Liver (tissue), 9 donors: ENCODE results near the gene KLHL14. TPM values are rescaled to one million over a fixed set of nuclear protein-coding genes. Genes with fewer than 3 reads are reported as not detected.

ENCODE experiments used
- DNase-seq: peaks from one replicate; pipeline ENCODE4 v3.0.0-alpha.2; 2017; ENCODE audit warnings: low spot score
- H3K27ac ChIP-seq, 2 donors: one replicate each; pipeline ENCODE4 v1.7.0; 2013; ENCODE audit warnings: inconsistent platforms in 2 of 2, low read length in 2 of 2, control low read depth in 1 of 2, low read depth in 1 of 2, mild to moderate bottlenecking in 1 of 2
- H3K27me3 ChIP-seq, 4 donors: one replicate each; pipeline versions ENCODE4 v1.6.1 to v1.7.0; 2013; ENCODE audit warnings: low read length in 3 of 4, inconsistent platforms in 1 of 4, mild to moderate bottlenecking in 1 of 4, moderate library complexity in 1 of 4; ENCODE audit not compliant: control insufficient read depth in 4 of 4, insufficient read depth in 4 of 4
- H3K36me3 ChIP-seq, 4 donors: one replicate each; pipeline versions ENCODE4 v1.6.1 to v1.7.0; 2013; ENCODE audit warnings: low read length in 3 of 4, mild to moderate bottlenecking in 3 of 4, low read depth in 1 of 4, moderate library complexity in 1 of 4; ENCODE audit not compliant: control insufficient read depth in 4 of 4, insufficient read depth in 3 of 4
- H3K4me1 ChIP-seq, 4 donors: one replicate each; pipeline versions ENCODE4 v1.6.1 to v1.7.0; 2013; ENCODE audit warnings: low read length in 3 of 4, mild to moderate bottlenecking in 3 of 4, moderate library complexity in 1 of 4; ENCODE audit not compliant: control insufficient read depth in 4 of 4, insufficient read depth in 4 of 4
- H3K4me3 ChIP-seq, 3 donors: one replicate each; pipeline versions ENCODE4 v1.6.1 to v1.7.0; 2013; ENCODE audit warnings: low read length in 3 of 3, control low read depth in 1 of 3, low read depth in 1 of 3, mild to moderate bottlenecking in 1 of 3
- H3K9ac ChIP-seq, 2 donors: one replicate each; pipeline ENCODE4 v1.7.0; 2013; ENCODE audit warnings: low read length in 2 of 2, mild to moderate bottlenecking in 2 of 2, moderate library complexity in 2 of 2, control low read depth in 1 of 2, low read depth in 1 of 2
- H3K9me3 ChIP-seq, 4 donors: one replicate each; pipeline versions ENCODE4 v1.6.1 to v1.7.0; 2013; ENCODE audit warnings: low read length in 3 of 4; ENCODE audit not compliant: control insufficient read depth in 4 of 4
- FOXA1 ChIP-seq: IDR thresholded peaks from 2 replicates; pipeline ENCODE4 v1.6.1; 2016; ENCODE audit warnings: antibody characterized with exemption
- FOXA2 ChIP-seq: IDR thresholded peaks from 2 replicates; pipeline ENCODE4 v1.6.1; 2016; ENCODE audit warnings: antibody characterized with exemption
- GABPA ChIP-seq, 2 donors: IDR thresholded peaks in 1 of 2; conservative IDR thresholded peaks in 1 of 2; 2 replicates each; pipeline ENCODE4 v1.6.1; 2016; ENCODE audit warnings: antibody characterized with exemption in 2 of 2, mild to moderate bottlenecking in 1 of 2, moderate library complexity in 1 of 2
- HNF4A ChIP-seq, 2 donors: conservative IDR thresholded peaks; 2 replicates each; pipeline ENCODE4 v1.6.1; 2016; ENCODE audit warnings: antibody characterized with exemption in 2 of 2, mild to moderate bottlenecking in 2 of 2
- HNF4G ChIP-seq: IDR thresholded peaks from 2 replicates; pipeline ENCODE4 v1.6.1; 2016; ENCODE audit warnings: antibody characterized with exemption
- JUND ChIP-seq, 2 donors: IDR thresholded peaks; 2 replicates each; pipeline ENCODE4 v1.6.1; 2016; ENCODE audit warnings: antibody characterized with exemption in 2 of 2
- NR2F2 ChIP-seq: IDR thresholded peaks from 2 replicates; pipeline ENCODE4 v1.6.1; 2016; ENCODE audit warnings: antibody characterized with exemption
- RAD21 ChIP-seq, 2 donors: IDR thresholded peaks; 2 replicates each; pipeline ENCODE4 v1.6.1; 2016; ENCODE audit warnings: antibody characterized with exemption in 2 of 2, mild to moderate bottlenecking in 2 of 2
- RXRA ChIP-seq, 2 donors: IDR thresholded peaks; 2 replicates each; pipeline ENCODE4 v1.6.1; 2017 to 2018; ENCODE audit warnings: antibody characterized with exemption in 2 of 2, mild to moderate bottlenecking in 1 of 2
- SP1 ChIP-seq: IDR thresholded peaks from 2 replicates; pipeline ENCODE4 v1.6.1; 2018; ENCODE audit warnings: antibody characterized with exemption, mild to moderate bottlenecking
- TAF1 ChIP-seq: conservative IDR thresholded peaks from 2 replicates; pipeline ENCODE4 v1.6.1; 2016; ENCODE audit warnings: antibody characterized with exemption, mild to moderate bottlenecking
- YY1 ChIP-seq: IDR thresholded peaks from 2 replicates; pipeline ENCODE4 v1.6.1; 2016; ENCODE audit warnings: antibody characterized with exemption, mild to moderate bottlenecking
- WGBS: extraction: QIAGEN DNeasy Blood & Tissue Kit; methylation state at CpG from one replicate; pipeline ENCODE4 v1.1.7; 2013; 5-methylcytosine and 5-hydroxymethylcytosine counted together
- polyA plus RNA-seq, 2 donors: library from polyadenylated mRNA; stranded (reverse) in 1 of 2; unstranded in 1 of 2; fragments of 200-250 nt in 1 of 2; fragments of >200 nt in 1 of 2; fragmentation: Nextera tagmentation in 1 of 2; extraction: Ambion mirVana in 1 of 2; gene quantifications; one replicate each; pipeline versions ENCODE4 v1.2.1 to v1.2.3, GENCODE V29; 2013 to 2015
- total RNA-seq, 2 donors: library from RNA; depleted of rRNA; stranded (reverse); fragments of >200 nt; gene quantifications; one replicate each; pipeline ENCODE4 v1.2.3, GENCODE V29; 2014
- TF ChIP-seq, protein P1 (sequence below): IDR thresholded peaks from 2 replicates; pipeline ENCODE4 v1.6.1; 2016; ENCODE audit warnings: antibody characterized with exemption
- TF ChIP-seq, protein P2 (sequence below): IDR thresholded peaks from 2 replicates; pipeline ENCODE4 v1.6.1; 2016; ENCODE audit warnings: antibody characterized with exemption, mild to moderate bottlenecking
- TF ChIP-seq, protein P3 (sequence below): fragments of 150-350 bp; IDR thresholded peaks from 2 replicates; pipeline ENCODE4 v1.5.1; 2017; ENCODE audit warnings: improper control_type of control experiment, low read depth, low read length; ENCODE audit not compliant: missing input control
- TF ChIP-seq, protein P4 (sequence below): IDR thresholded peaks from 2 replicates; pipeline ENCODE4 v1.6.1; 2016; ENCODE audit warnings: antibody characterized with exemption
- donor health status: healthy.
- donor health status: healthy.
- donor health status: healthy.
- donor health status: healthy.
- donor health status: healthy.

The KLHL14 gene
- total and polyA plus RNA-seq, 4 donors = 0.02 to 1.1 (median 0.15) TPM

DNA sequence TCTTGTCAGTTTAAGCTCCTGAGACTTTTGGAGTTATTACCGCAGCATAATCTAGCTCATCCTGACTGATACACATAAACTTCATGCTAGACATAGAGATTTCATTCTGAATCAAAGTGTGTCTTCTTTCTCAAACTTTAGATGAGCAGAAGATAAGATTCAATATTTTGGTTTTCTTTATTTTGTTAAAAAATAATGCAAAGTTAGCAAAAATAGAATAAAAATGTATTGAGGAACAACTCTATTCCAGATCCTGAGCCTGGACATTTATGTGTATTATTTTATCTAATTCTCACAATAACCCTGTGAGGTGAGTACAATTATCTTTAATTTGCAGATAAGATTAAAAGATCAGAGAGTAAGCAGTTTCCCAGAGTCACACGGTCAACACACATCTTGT is 38.4 kb downstream of the KLHL14 start:
- Histone ChIP-seq H3K36me3 (no peaks in the 10 kb centered on the region), H3K4me1 (peaks cover 0 to 2% (median 0%) of the 10 kb centered on the region in 4 donors), H3K4me3 (no peak overlapping the region), H3K27ac (no peak overlapping the region), H3K9ac (no peak overlapping the region), H3K9me3 (peaks cover 0 to 3% (median 1%) of the 10 kb centered on the region in 4 donors), H3K27me3 (peaks cover 0 to 2% (median 0%) of the 10 kb centered on the region in 4 donors)
- TF ChIP-seq TAF1 (no peak), YY1 (no peak), JUND (IDR thresholded peaks at IDR 0.05) (no peak), HNF4A (conservative IDR thresholded peaks at IDR 0.05) (no peak), SP1 (no peak), NR2F2 (no peak), FOXA2 (no peak), RXRA (IDR thresholded peaks at IDR 0.05) (no peak)
- TF ChIP-seq, protein P1, sequence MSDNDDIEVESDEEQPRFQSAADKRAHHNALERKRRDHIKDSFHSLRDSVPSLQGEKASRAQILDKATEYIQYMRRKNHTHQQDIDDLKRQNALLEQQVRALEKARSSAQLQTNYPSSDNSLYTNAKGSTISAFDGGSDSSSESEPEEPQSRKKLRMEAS = no peak
- TF ChIP-seq, protein P2, sequence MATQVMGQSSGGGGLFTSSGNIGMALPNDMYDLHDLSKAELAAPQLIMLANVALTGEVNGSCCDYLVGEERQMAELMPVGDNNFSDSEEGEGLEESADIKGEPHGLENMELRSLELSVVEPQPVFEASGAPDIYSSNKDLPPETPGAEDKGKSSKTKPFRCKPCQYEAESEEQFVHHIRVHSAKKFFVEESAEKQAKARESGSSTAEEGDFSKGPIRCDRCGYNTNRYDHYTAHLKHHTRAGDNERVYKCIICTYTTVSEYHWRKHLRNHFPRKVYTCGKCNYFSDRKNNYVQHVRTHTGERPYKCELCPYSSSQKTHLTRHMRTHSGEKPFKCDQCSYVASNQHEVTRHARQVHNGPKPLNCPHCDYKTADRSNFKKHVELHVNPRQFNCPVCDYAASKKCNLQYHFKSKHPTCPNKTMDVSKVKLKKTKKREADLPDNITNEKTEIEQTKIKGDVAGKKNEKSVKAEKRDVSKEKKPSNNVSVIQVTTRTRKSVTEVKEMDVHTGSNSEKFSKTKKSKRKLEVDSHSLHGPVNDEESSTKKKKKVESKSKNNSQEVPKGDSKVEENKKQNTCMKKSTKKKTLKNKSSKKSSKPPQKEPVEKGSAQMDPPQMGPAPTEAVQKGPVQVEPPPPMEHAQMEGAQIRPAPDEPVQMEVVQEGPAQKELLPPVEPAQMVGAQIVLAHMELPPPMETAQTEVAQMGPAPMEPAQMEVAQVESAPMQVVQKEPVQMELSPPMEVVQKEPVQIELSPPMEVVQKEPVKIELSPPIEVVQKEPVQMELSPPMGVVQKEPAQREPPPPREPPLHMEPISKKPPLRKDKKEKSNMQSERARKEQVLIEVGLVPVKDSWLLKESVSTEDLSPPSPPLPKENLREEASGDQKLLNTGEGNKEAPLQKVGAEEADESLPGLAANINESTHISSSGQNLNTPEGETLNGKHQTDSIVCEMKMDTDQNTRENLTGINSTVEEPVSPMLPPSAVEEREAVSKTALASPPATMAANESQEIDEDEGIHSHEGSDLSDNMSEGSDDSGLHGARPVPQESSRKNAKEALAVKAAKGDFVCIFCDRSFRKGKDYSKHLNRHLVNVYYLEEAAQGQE = no peak
- TF ChIP-seq, protein P3, sequence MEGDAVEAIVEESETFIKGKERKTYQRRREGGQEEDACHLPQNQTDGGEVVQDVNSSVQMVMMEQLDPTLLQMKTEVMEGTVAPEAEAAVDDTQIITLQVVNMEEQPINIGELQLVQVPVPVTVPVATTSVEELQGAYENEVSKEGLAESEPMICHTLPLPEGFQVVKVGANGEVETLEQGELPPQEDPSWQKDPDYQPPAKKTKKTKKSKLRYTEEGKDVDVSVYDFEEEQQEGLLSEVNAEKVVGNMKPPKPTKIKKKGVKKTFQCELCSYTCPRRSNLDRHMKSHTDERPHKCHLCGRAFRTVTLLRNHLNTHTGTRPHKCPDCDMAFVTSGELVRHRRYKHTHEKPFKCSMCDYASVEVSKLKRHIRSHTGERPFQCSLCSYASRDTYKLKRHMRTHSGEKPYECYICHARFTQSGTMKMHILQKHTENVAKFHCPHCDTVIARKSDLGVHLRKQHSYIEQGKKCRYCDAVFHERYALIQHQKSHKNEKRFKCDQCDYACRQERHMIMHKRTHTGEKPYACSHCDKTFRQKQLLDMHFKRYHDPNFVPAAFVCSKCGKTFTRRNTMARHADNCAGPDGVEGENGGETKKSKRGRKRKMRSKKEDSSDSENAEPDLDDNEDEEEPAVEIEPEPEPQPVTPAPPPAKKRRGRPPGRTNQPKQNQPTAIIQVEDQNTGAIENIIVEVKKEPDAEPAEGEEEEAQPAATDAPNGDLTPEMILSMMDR = no peak
- 82% methylated on average over 2 of the region's 2 CpGs for WGBS
- DNase-seq = no peak

DNA sequence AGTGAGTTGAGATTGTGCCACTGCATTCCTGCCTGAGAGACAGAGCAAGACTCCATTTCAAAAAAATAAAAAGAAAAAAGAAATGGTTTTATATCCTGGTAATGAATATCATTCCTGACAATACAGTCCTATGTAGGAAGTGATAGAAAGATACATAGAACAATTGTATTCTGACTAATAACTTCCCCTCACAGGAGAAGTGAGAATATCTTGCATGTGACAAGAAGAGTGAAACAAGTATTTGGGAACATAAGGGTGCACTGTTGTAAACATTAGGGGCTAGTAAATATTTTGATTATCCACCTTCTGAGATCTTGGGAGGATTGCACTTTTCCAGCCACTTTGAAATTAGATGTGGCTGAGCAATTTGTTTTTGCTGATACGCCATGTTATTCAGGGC is 40.7 kb downstream of the KLHL14 start:
- H3K4me3 ChIP-seq = no peak overlapping the region

More for the DNA sequence above, 40.7 kb downstream of the KLHL14 start:
- no peak for DNase-seq
- WGBS = 94% methylated on average over 1 of the region's 1 CpG
- H3K9ac ChIP-seq = no peak overlapping the region
- no peak overlapping the region for H3K27ac ChIP-seq
- H3K36me3 ChIP-seq = no peaks in the 10 kb centered on the region
- peaks cover 0 to 2% (median 0%) of the 10 kb centered on the region in 4 donors for H3K27me3 ChIP-seq
- TF ChIP-seq, protein P4, sequence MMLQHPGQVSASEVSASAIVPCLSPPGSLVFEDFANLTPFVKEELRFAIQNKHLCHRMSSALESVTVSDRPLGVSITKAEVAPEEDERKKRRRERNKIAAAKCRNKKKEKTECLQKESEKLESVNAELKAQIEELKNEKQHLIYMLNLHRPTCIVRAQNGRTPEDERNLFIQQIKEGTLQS = no peak
- TF ChIP-seq, protein P3 = no peak
- no peak for TF ChIP-seq YY1
- TF ChIP-seq, protein P1 = no peak
- TF ChIP-seq HNF4A (conservative IDR thresholded peaks at IDR 0.05) = no peak
- no peak for TF ChIP-seq RAD21 (IDR thresholded peaks at IDR 0.05)
- no peak for TF ChIP-seq RXRA (IDR thresholded peaks at IDR 0.05)
- TF ChIP-seq HNF4G = no peak
- TF ChIP-seq GABPA (IDR thresholded peaks at IDR 0.05 in 1 of 2, conservative IDR thresholded peaks at IDR 0.05 in 1 of 2) = no peak
- TF ChIP-seq SP1 = no peak
- TF ChIP-seq TAF1 = no peak
- TF ChIP-seq, protein P2 = no peak
- no peak for TF ChIP-seq FOXA2
- no peak for TF ChIP-seq FOXA1
- no peak for TF ChIP-seq NR2F2
- H3K9me3 ChIP-seq = peaks cover 0 to 3% (median 1%) of the 10 kb centered on the region in 4 donors
- H3K4me1 ChIP-seq = peaks cover 0 to 2% (median 0%) of the 10 kb centered on the region in 4 donors
